Renal cortical epithelial cell (primary cell): ENCODE measurements around the gene STRN3. TPM values are rescaled to one million over a fixed set of nuclear protein-coding genes. Genes with fewer than 3 reads are reported as not detected.
A peak's percentile ranks its signal among the peaks of the same experiment; 100 is the strongest.
"Not testable (repeated sequence)": the region's sequence is repeated elsewhere in the genome, so short reads cannot be mapped to it uniquely, and the experiment has no call there.

Experiments
- DNase-seq: peaks from one replicate; pipeline ENCODE4 v3.0.0-alpha.2; 2011; ENCODE audit warnings: low read depth
- total RNA-seq: library from RNA; depleted of rRNA; stranded (reverse); fragments of >200 nt; gene quantifications from 2 replicates; pipeline ENCODE4 v1.2.3, GENCODE V29; 2014

Gene STRN3
- total RNA-seq, 1 donor from 2014 or later, result 110 TPM

DNA sequence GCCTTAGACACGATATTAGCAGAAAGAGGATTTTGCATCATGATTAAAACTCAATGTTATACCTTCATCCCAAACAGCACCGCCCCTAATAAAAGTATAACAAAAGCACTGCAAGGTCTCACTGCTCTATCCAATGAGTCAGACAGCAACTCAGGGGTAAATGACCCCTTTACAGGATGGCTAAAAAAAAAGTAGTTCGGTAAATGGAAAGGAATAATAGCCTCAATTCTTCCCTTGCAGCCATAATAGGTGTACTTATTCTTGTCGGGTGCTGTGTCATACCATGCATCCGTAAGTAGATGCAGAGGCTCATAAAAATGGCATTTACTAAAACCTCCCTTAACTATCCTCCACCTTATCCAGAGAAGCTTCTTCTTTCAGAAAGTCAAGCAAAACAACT lies 54.6 kb downstream of the STRN3 start:
- DNase-seq, result peak; percentile 63

- not testable (repeated sequence) for DNase-seq
Observed at GRCh38 chr14:30969796-30970195, 56.4 kb downstream of the STRN3 start.

GRCh38 chr14:30967364-30968098 lies 58.6 kb downstream of the STRN3 start:
- DNase-seq, result not testable (repeated sequence)

DNA sequence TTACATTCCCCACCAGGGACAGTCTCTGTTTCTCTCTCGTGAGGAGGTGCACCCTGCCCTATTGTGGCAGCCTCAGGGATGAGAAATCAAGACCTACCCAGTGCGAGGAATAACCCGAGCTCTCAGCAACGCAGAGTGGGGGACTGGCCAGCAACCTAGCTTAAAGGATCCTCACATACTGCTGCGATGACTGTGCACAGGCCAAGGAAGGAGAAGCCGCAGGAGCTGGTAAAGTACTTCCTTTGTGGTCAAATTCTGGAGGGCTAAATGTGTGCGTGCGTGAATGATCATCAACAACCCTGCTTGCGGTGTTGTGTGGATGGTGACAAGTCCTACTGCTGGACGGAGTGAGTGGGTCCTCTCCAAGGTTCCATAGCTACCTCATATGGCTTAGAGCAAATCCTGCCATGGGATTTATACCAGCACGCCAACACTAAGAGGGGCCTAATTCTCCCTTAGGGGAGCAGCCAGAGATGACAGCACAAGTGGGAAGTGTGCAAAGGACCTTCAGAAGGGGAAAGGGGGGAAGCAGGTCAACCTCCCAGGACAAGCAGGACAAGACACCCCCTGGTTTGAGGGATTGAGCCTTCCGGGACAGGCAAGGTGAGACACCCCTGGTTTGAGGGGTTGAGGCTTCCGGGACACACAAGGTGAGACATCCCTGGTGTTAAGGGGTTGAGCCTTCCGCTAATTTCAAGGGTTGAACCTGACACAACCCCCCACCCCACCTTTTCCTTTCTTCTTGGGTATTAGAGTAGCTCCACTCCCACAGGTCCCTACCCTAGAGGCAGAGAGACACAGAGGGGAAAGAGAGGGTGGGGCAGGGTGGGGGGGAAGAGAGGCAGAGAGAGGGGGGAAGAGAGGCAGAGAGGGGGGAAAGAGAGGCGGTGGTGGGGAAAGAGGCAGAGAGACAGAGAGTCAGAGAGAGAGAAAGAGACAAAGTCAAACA lies 59.5 kb downstream of the STRN3 start:
- DNase-seq, result no peak

DNA sequence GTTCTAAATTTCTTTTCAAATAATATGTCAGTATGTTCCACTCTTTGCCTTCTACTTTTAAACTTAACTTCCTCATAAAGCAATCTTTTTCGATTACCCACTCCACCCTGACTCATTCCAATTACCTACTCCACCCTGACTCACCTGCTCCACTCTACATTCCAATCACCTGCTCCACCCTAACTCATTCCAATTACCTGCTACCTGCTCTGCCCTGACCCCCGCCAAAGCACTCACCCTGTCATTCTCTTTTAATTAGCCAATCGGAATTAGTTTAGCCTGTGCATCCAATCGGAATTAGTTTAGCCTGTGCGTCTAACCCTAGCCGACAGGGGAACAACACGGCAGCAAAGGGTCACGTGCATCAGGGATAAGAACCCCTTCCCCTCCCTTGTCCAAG lies 60.3 kb downstream of the STRN3 start:
- not testable (repeated sequence) for DNase-seq

DNA sequence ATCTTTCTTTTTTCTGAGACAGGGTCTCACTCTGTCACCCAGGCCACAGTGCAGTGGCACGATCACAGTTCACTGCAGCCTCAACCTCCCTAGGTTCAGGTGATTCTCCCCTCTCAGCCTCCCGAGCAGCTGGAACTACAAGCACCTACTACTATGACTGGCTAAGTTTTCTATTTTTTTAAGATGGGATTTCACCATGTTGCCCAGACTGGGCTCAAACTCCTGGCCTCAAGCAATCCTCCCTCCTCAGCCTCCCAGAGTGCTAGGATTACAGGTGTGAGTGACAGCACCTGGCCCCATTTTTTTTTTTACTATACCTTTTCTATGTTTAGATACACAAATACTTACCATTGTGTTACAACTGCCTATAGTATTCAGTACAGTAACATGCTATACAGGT lies 63.6 kb downstream of the STRN3 start:
- not testable (repeated sequence) for DNase-seq

DNA sequence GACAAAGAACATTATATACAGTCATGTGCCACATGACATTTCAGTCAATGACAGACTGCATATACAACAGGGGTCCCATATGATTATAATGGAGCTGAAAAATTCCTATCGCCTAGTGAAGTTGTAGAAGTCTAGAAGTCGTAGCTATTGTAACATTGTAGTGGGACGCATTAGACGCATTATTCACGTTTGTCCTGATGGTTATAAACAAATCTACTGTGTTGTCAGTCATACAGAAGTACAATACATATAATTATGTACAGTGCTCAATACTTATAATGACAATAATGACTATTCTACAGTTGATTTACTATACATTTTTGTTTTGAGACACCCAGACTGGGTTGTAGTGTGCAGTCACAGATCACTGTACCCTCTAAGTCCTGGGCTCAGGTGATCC lies 64.8 kb downstream of the STRN3 start:
- DNase-seq, result no peak

DNA sequence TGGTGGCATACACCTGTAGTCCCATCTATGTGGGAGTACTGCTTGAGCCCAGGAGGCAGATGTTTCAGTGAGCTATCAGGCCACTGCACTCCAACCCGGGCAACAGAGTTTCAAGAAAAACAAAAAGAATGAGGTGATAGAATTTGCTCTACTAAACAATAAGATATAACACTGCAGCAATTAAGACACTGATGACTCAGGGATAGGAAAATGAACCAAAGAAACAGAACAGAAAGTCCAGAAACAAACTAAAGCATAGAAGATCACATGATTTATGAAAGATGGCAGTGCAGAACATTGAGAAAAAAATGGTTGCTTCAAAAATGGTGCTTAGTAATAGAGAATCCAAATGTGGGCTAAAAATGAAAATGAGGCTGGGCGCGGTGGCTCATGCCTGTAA lies 66.0 kb downstream of the STRN3 start:
- DNase-seq, result peak; percentile 47

GRCh38 chr14:30958555-30959407 lies 67.4 kb downstream of the STRN3 start:
- DNase-seq, result peak; percentile 21

- DNase-seq, result peak; percentile 83
Observed at GRCh38 chr14:30957813-30958370, 68.3 kb downstream of the STRN3 start.

DNA sequence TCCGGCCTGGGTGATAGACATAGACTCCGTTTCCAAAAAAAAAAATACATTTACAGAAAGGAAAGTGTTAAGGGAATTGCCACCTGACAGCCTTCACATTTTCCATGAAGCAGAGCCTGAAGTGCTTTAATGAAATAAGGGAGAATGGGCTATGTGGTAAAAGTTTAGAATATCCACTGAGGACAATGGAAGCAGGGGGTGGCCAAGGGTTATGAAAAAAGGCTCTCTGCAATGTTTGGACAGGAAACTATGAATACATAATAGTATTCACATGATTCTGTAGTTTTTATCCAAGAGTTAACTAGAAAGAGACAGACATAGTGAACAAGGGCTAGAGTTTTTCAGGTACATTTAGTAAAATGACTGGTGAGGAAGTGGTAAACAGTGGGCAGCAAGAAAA lies 76.5 kb downstream of the STRN3 start:
- DNase-seq, result no peak

GRCh38 chr14:30943694-30944093 lies 82.5 kb downstream of the STRN3 start:
- no peak for DNase-seq

GRCh38 chr14:30940886-30941285 lies 85.3 kb downstream of the STRN3 start:
- DNase-seq, result no peak

- no peak for DNase-seq
Observed at GRCh38 chr14:30938617-30939016, 87.6 kb downstream of the STRN3 start.

DNA sequence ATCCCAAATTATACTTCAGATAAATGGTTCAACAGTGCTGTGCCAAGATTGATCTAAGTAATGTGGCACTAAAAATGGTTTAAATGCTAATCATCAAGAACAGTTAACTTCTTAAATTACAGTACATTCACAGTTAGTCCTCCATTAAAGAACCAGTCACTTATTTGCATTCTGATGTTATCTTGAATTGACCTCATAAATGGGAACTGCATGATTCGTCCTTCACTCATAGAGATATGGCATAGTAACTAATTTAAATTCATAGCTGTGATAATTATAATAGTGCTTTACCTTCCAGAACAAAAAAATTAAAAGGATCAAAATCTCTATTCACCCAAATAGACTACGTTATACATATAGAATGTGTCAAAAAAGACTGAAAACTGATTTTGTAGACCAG lies 90.7 kb downstream of the STRN3 start:
- no peak for DNase-seq

GRCh38 chr14:30933937-30934336 lies 92.2 kb downstream of the STRN3 start:
- not testable (repeated sequence) for DNase-seq

- no peak for DNase-seq
Observed at GRCh38 chr14:30928462-30928861, 97.7 kb downstream of the STRN3 start.

DNA sequence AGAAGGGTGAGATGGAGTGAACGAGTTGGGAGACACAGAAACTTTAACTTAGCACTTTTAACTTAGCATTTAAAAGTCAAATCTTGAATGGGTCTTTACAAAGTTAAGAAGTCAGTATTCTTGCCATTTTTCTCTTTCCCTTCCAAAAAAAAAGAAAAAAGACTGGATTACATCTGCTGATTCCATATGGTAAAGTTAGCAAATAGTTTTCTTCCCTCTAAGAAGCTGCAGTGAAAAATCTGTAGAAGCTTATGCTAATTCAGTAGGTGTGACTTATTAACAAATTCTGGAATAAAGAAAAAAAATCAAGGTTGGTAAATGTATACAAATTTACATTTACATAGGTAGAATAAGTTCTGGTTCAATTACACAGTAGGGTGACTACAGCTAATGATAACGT lies 100.9 kb downstream of the STRN3 start:
- no peak for DNase-seq

DNA sequence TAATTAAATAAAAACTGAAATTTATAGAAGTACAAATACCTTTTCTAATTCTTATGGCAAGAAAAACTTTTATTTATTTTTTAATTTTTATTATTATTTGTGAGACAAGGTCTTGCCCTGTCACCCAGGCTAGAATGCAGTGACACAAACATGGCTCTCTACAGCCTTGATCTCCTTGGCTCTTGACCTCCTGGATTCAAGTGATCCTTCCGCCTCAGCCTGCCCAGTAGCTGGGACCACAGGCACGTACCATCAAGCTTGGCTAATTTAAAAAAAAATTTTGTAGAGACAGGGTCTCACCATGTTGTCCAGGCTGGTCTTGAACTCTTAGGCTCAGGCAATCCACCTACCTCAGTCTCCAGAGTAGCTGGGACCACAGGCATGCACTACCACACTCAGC lies 104.4 kb downstream of the STRN3 start:
- no peak for DNase-seq

GRCh38 chr14:30921305-30921704 lies 104.9 kb downstream of the STRN3 start:
- DNase-seq, result no peak

GRCh38 chr14:30915596-30915995 lies 110.6 kb downstream of the STRN3 start:
- DNase-seq, result no peak

DNA sequence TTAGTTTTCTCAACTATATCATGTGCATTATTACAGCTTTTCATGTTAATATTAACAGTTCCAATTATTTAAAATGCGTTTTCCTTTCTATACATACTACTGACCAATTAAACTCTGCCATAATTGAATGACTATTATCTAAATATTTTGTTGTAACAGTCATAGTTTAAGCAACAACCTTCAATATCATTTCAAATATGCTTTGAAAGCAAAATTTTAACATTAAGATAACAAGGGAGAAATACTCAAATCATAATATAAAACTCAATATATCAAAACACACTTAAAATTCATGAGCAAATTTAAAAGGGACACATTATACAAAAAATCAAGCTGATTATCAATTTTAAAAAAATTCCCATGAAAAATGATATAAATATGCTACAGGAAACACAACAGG lies 111.4 kb downstream of the STRN3 start:
- DNase-seq, result no peak
